ENCODE data around the gene GSN. TPM values are rescaled to one million over a fixed set of nuclear protein-coding genes. Genes with fewer than 3 reads are reported as not detected.
A peak's percentile ranks its signal among the peaks of the same experiment; 100 is the strongest.

The GSN gene
- total RNA-seq, 1 donor from 2014 or later: 2,053 TPM

DNA sequence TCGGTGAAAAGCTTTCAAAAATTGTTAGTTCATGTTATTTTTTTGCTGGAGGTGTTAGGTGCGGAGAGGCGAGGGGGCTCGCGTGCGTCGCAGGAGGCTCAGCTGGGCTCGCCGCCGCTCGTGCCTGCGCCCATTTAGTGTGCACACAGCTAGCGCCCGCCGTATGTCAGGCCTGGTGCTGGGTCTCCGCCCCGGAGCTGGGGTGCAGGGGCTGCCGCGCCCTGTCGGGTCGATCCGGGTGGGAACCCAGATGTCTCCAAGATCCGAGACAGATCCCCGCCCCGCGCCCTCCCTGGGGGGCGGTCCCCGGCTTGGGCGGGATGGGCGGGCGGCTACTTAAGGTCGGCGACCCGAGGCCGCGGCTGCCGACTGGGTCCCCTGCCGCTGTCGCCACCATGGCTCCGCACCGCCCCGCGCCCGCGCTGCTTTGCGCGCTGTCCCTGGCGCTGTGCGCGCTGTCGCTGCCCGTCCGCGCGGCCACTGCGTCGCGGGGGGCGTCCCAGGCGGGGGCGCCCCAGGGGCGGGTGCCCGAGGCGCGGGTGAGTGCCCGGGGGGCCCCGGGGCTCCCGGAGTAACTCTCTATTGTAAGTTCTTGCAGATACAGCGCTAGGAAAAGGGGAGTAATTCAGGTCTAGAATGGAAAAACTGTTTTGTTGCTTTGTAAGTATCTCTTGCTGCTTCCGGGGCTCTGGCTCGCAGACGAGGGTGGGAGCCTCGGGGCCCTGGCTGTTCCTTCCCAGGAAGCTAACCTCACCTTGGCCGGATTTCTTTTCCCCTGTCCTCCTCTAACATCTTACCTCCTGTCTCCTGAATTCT lies 31.7 kb downstream of the GSN start:
- peak overlapping the region; percentile 60 to 70 for H3K4me3 ChIP-seq
- no peaks in the 10 kb centered on the region for H3K9me3 ChIP-seq
- peaks cover 0 to 31% of the 10 kb centered on the region in 2 donors for H3K36me3 ChIP-seq
- intact Hi-C loops (cut with DNase I): no loop called here
- H3K27ac ChIP-seq: peak overlapping the region; percentile 97
- peaks cover 92% of the 10 kb centered on the region for H3K4me1 ChIP-seq
- H3K27me3 ChIP-seq: no peaks in the 10 kb centered on the region
- no peak for DNase-seq (ENCODE audit: extremely low spot score in 2 of 2)
- TF ChIP-seq CTCF (IDR thresholded peaks at IDR 0.05) (no peak), POLR2A (IDR thresholded peaks at IDR 0.05) (peak in 1 of 2 donors; percentile 52), POLR2AphosphoS5 (IDR thresholded peaks at IDR 0.05; ENCODE audit: insufficient read depth in 1 of 2, low read depth in 1 of 2) (peak in 1 of 2 donors; percentile 76)

GRCh38 chr9:121300283-121301119 lies 32.5 kb downstream of the GSN start:
- Histone ChIP-seq H3K4me1 (peaks cover 92% of the 10 kb centered on the region), H3K36me3 (peaks cover 0 to 39% of the 10 kb centered on the region in 2 donors), H3K27ac (peak overlapping the region; percentile 97), H3K4me3 (peak overlapping the region; percentile 60 to 70), H3K9me3 (no peaks in the 10 kb centered on the region), H3K27me3 (no peaks in the 10 kb centered on the region)
- DNase-seq (ENCODE audit: extremely low spot score in 2 of 2): no peak
- TF ChIP-seq POLR2A (IDR thresholded peaks at IDR 0.05) (no peak), CTCF (IDR thresholded peaks at IDR 0.05) (no peak), POLR2AphosphoS5 (IDR thresholded peaks at IDR 0.05; ENCODE audit: insufficient read depth in 1 of 2, low read depth in 1 of 2) (no peak)
- intact Hi-C loops (cut with DNase I): no loop called here

DNA sequence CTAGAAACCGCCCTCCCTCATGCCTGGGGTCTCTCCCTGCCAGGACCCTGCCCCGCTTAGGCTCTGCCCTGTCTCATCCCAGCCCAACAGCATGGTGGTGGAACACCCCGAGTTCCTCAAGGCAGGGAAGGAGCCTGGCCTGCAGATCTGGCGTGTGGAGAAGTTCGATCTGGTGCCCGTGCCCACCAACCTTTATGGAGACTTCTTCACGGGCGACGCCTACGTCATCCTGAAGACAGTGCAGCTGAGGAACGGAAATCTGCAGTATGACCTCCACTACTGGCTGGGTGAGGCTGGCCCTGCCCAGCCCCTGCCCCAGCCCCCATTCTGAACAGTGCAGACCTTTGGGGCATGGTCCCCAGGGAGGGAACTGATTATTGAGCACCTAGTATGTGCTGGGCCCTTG lies 33.9 kb downstream of the GSN start:
- TF ChIP-seq CTCF (IDR thresholded peaks at IDR 0.05) (no peak), POLR2AphosphoS5 (IDR thresholded peaks at IDR 0.05; ENCODE audit: insufficient read depth in 1 of 2, low read depth in 1 of 2) (peak in 1 of 2 donors; percentile 23)
- Histone ChIP-seq H3K27ac (peak overlapping the region; percentile 97), H3K36me3 (peaks cover 0 to 51% of the 10 kb centered on the region in 2 donors), H3K9me3 (no peaks in the 10 kb centered on the region), H3K4me1 (peaks cover 87% of the 10 kb centered on the region), H3K27me3 (no peaks in the 10 kb centered on the region), H3K4me3 (peak overlapping the region; percentile 33 to 60)
- no peak for DNase-seq (ENCODE audit: extremely low spot score in 2 of 2)
- intact Hi-C loops (cut with DNase I): no loop called here

DNA sequence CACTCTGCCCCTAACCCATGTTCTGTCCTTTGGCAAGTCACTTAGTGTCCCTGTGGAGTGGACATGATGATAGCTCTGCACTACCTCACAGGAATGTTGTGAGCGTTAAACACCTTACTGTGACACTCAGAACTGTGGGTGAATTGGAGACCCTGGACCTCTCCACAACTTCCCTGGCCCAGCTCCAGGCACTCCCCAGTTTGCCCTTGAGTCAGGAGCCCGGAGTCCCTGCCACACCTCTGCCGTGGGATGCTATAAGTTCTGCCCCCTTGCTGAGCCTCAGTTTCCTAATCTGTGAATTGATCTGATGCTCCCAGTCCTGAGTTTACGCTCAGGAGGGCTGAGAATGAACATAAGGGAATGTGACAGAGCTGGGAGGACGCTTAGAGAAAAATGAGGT lies 34.4 kb downstream of the GSN start:
- peaks cover 87% of the 10 kb centered on the region for H3K4me1 ChIP-seq
- TF ChIP-seq CTCF (IDR thresholded peaks at IDR 0.05) (no peak), POLR2A (IDR thresholded peaks at IDR 0.05) (no peak), POLR2AphosphoS5 (IDR thresholded peaks at IDR 0.05; ENCODE audit: insufficient read depth in 1 of 2, low read depth in 1 of 2) (no peak)
- intact Hi-C loops (cut with DNase I): no loop called here
- DNase-seq (ENCODE audit: extremely low spot score in 2 of 2): no peak
- H3K9me3 ChIP-seq: no peaks in the 10 kb centered on the region
- H3K4me3 ChIP-seq: peak overlapping the region; percentile 33 to 60
- H3K36me3 ChIP-seq: peaks cover 0 to 54% of the 10 kb centered on the region in 2 donors
- H3K27me3 ChIP-seq: no peaks in the 10 kb centered on the region
- peak overlapping the region; percentile 97 for H3K27ac ChIP-seq

Data from vagina (tissue), 2 donors.